C4-2B (cell line): ENCODE results near the gene MTM1.

ENCODE experiments used
- ZFX ChIP-seq: fragments of 450-650 bp; IDR thresholded peaks from 2 replicates; pipeline ENCODE4 v1.6.1; 2017
- TF ChIP-seq, protein P1 (sequence below): fragments of 450-650 bp; conservative IDR thresholded peaks from 2 replicates; pipeline ENCODE4 v1.5.1; 2017; ENCODE audit warnings: mild to moderate bottlenecking

DNA sequence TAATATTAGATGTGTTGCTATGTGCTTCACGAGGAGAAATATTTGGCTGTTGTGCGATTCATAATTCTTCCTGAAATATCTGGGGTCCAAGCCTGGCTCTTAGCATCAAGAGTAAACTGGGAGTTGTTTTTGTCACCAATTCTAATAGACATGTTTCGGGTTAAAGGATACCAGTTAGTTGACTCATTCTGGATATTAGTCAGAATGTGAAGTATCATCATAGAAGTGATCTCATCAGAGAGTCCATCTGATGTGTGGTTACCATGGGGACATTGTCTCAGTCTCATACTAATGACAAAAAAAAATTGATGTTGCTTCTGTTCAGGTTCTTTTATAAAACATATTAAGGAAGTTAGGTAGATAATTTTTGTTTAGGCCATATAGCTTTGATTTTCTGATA, 67.5 kb downstream of the MTM1 start:
- TF ChIP-seq, protein P1, sequence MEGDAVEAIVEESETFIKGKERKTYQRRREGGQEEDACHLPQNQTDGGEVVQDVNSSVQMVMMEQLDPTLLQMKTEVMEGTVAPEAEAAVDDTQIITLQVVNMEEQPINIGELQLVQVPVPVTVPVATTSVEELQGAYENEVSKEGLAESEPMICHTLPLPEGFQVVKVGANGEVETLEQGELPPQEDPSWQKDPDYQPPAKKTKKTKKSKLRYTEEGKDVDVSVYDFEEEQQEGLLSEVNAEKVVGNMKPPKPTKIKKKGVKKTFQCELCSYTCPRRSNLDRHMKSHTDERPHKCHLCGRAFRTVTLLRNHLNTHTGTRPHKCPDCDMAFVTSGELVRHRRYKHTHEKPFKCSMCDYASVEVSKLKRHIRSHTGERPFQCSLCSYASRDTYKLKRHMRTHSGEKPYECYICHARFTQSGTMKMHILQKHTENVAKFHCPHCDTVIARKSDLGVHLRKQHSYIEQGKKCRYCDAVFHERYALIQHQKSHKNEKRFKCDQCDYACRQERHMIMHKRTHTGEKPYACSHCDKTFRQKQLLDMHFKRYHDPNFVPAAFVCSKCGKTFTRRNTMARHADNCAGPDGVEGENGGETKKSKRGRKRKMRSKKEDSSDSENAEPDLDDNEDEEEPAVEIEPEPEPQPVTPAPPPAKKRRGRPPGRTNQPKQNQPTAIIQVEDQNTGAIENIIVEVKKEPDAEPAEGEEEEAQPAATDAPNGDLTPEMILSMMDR: no peak
- no peak for TF ChIP-seq ZFX
